Adrenal gland (tissue), 12 donors: Measurements from ENCODE around the gene ACVRL1. TPM values are rescaled to one million over a fixed set of nuclear protein-coding genes. Genes with fewer than 3 reads are reported as not detected.

ENCODE experiments used
- DNase-seq, 7 donors: peaks; one replicate each; pipeline ENCODE4 v3.0.0-alpha.2; 2019 to 2020
- H3K27ac ChIP-seq, 5 donors: fragments of 200-600 bp; sonication (generic) in 4 of 5; 1 replicate in 3 of 5; 2 replicates in 2 of 5; pipeline versions ENCODE4 v1.5.1 to v1.8.0; 2016 to 2020; ENCODE audit warnings: mild to moderate bottlenecking in 1 of 5
- H3K27me3 ChIP-seq: fragments of 200-600 bp; 2 replicates; pipeline ENCODE4 v1.8.0; 2021
- H3K36me3 ChIP-seq, 2 donors: fragments of 200-600 bp; replicated peaks in 1 of 2; 1 replicate in 1 of 2; 2 replicates in 1 of 2; pipeline versions ENCODE4 v1.5.1 to v1.8.0; 2018 to 2022
- H3K4me1 ChIP-seq, 2 donors: fragments of 200-600 bp; replicated peaks in 1 of 2; 1 replicate in 1 of 2; 2 replicates in 1 of 2; pipeline versions ENCODE4 v1.5.1 to v1.8.0; 2018 to 2021
- H3K4me3 ChIP-seq, 4 donors: fragments of 200-600 bp; sonication (generic) in 3 of 4; one replicate each; pipeline ENCODE4 v1.5.1; 2016 to 2018
- H3K9me3 ChIP-seq, 3 donors: fragments of 200-600 bp; sonication (generic) in 1 of 3; replicated peaks in 1 of 3; 1 replicate in 2 of 3; 2 replicates in 1 of 3; pipeline versions ENCODE4 v1.5.1 to v1.8.0; 2016 to 2021
- POLR2A ChIP-seq, 2 donors: fragments of 450-650 bp; IDR thresholded peaks; one replicate each; pipeline ENCODE4 v1.6.1; 2017; ENCODE audit warnings: antibody characterized with exemption in 2 of 2, mild to moderate bottlenecking in 2 of 2, moderate library complexity in 1 of 2
- WGBS, 4 donors: extraction: QIAGEN DNeasy Blood & Tissue Kit in 2 of 4; methylation state at CpG; one replicate each; pipeline versions ENCODE4 v1.1.5 to v1.1.7; 2013 to 2017; 5-methylcytosine and 5-hydroxymethylcytosine counted together
- intact Hi-C, 2 donors: fragments of 100-400 bp; cut with DNase I; formaldehyde crosslinking; loops; one replicate each; pipeline versions ENCODE4 v1.14.1 to v1.15.0; 2022 to 2023
- polyA plus RNA-seq, 3 donors: library from polyadenylated mRNA; stranded (reverse); fragments of 200-250 nt in 2 of 3; fragments of 350-450 nt in 1 of 3; fragmentation: Illumina TruSeq in 1 of 3; extraction: RNeasy Lipid Tissue Mini Kit (QIAGEN cat#74804) in 1 of 3; gene quantifications; one replicate each; pipeline ENCODE4 v1.2.3, GENCODE V29; 2013 to 2014
- total RNA-seq, 9 donors: library from RNA; depleted of rRNA in 4 of 9; stranded (reverse); fragments of >200 nt in 4 of 9; fragments of 120-200 nt in 1 of 9; fragmentation: NEBNext Ultra II Directional in 1 of 9; extraction: Animal tissue kit (Norgen Biotek cat#: 25700) in 1 of 9; gene quantifications; one replicate each; pipeline versions ENCODE4 v1.1.0 to v1.2.4, GENCODE V29; 2013 to 2023
- TF ChIP-seq, protein P1 (sequence below), 6 experiments: fragments of 450-650 bp in 4 of 6; fragments of 200-600 bp in 2 of 6; sonication (generic) in 1 of 6; IDR thresholded peaks; 1 replicate in 5 of 6; 2 replicates in 1 of 6; pipeline versions ENCODE4 v1.5.1 to v1.8.0; 2016 to 2021; ENCODE audit warnings: antibody characterized with exemption in 6 of 6, mild to moderate bottlenecking in 2 of 6, moderate library complexity in 1 of 6
- donor health status: healthy with polysubstance abuse.
- donor health status: Bipolar disorder and iron deficiency.
- donor health status: DM: yes; HTN: yes; CAD: no.
- donor health status: DM: no; HTN: no; CAD: no.
- donor health status: DM: no; HTN: no; CAD: no.
- donor health status: DM: yes; HTN: yes; CAD: no.

Gene ACVRL1
- total and polyA plus RNA-seq, 12 donors = 7.8 to 117 (median 43.7) TPM

DNA sequence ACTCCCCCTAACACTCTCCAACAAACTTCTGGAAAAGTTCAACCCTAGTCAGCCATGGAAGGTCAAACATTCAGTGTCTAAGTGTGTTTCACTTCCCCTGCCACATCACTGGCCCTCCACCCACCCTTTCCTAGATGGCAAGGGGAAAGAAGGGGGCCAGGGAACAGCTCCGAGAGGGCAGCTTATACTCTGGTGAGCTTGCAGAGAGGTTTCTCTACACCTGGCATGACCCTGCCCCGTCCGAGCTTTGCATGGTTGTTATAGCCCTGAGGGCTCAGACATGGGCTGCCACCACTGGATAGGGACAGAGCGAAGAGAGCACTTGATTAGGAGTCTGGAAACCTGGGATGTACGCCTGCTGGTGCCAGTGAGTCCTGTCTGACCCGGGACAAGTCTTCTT, 4.0 kb downstream of the ACVRL1 start:
- peaks cover 0 to 12% of the 10 kb centered on the region in 2 donors for H3K36me3 ChIP-seq
- no peak overlapping the region for H3K4me3 ChIP-seq
- intact Hi-C loops = no loop called here
- peaks cover 11 to 45% of the 10 kb centered on the region in 2 donors for H3K4me1 ChIP-seq
- WGBS, 4 donors = 64 to 78% (median 71%) methylated on average over 6 of the region's 6 CpGs
- H3K27me3 ChIP-seq = peaks cover 10% of the 10 kb centered on the region
- TF ChIP-seq, protein P1, sequence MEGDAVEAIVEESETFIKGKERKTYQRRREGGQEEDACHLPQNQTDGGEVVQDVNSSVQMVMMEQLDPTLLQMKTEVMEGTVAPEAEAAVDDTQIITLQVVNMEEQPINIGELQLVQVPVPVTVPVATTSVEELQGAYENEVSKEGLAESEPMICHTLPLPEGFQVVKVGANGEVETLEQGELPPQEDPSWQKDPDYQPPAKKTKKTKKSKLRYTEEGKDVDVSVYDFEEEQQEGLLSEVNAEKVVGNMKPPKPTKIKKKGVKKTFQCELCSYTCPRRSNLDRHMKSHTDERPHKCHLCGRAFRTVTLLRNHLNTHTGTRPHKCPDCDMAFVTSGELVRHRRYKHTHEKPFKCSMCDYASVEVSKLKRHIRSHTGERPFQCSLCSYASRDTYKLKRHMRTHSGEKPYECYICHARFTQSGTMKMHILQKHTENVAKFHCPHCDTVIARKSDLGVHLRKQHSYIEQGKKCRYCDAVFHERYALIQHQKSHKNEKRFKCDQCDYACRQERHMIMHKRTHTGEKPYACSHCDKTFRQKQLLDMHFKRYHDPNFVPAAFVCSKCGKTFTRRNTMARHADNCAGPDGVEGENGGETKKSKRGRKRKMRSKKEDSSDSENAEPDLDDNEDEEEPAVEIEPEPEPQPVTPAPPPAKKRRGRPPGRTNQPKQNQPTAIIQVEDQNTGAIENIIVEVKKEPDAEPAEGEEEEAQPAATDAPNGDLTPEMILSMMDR (IDR thresholded peaks at IDR 0.05) = no peak
- no peak for TF ChIP-seq POLR2A (IDR thresholded peaks at IDR 0.05)
- DNase-seq = no peak
- peak overlapping the region in 3 of 5 donors; percentile 37 to 78 (median 42) for H3K27ac ChIP-seq
- no peaks in the 10 kb centered on the region for H3K9me3 ChIP-seq

DNA sequence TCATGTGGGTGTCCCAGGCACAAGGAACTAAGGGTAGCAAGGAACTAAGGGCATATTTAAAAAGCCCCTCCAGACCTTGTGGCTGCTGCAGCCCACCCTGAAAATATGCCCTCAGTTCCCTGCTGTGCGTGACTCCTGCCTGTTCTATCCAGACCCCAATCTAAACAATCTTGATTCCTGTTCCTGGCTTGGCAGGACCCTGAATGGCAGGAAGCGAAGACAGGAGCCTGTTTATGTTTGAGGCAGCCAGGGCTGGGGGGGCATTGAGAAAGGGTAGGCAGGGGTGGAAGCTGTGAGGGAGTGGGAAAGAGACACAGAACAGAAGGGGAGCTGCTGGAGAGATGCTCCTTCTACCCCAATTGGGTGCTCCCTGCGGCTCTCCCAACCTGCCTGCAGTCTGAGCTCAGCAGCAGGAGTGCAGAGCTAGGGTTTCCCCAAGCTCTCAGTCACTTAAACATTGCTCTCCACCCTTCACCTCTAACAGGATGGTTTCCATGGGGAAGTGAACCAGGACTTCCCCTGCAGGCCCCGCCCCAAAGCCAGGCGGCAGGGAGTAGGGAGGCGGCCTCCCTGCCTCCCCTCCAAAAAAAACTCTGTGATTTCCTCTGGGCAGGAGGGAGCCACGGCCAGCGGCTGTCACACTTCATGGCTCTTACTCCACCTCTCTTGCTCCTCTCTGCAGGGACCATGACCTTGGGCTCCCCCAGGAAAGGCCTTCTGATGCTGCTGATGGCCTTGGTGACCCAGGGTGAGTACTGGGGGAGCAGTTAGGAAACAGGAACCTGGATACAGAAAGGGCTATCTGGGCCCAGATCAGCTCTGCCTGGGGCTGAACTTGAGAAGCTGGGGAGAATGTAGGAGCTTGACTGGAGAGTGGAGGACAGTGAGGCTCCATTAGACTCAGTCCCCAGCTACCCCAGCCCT, 4.7 kb downstream of the ACVRL1 start:
- H3K27ac ChIP-seq = peak overlapping the region in 2 of 5 donors; percentile 42 to 78
- peaks cover 0 to 15% of the 10 kb centered on the region in 2 donors for H3K36me3 ChIP-seq
- H3K27me3 ChIP-seq = peaks cover 8% of the 10 kb centered on the region
- TF ChIP-seq, protein P1 (IDR thresholded peaks at IDR 0.05) = no peak
- no peak for TF ChIP-seq POLR2A (IDR thresholded peaks at IDR 0.05)
- peak overlapping the region in 1 of 4 donors; percentile 20 for H3K4me3 ChIP-seq
- no peaks in the 10 kb centered on the region for H3K9me3 ChIP-seq
- WGBS, 4 donors = 25 to 43% (median 35%) methylated on average over 5 to 8 of the region's 8 CpGs
- H3K4me1 ChIP-seq = peaks cover 11 to 43% of the 10 kb centered on the region in 2 donors
- peak in 2 of 7 donors; percentile 33 to 44 for DNase-seq
- intact Hi-C loops = no loop called here

DNA sequence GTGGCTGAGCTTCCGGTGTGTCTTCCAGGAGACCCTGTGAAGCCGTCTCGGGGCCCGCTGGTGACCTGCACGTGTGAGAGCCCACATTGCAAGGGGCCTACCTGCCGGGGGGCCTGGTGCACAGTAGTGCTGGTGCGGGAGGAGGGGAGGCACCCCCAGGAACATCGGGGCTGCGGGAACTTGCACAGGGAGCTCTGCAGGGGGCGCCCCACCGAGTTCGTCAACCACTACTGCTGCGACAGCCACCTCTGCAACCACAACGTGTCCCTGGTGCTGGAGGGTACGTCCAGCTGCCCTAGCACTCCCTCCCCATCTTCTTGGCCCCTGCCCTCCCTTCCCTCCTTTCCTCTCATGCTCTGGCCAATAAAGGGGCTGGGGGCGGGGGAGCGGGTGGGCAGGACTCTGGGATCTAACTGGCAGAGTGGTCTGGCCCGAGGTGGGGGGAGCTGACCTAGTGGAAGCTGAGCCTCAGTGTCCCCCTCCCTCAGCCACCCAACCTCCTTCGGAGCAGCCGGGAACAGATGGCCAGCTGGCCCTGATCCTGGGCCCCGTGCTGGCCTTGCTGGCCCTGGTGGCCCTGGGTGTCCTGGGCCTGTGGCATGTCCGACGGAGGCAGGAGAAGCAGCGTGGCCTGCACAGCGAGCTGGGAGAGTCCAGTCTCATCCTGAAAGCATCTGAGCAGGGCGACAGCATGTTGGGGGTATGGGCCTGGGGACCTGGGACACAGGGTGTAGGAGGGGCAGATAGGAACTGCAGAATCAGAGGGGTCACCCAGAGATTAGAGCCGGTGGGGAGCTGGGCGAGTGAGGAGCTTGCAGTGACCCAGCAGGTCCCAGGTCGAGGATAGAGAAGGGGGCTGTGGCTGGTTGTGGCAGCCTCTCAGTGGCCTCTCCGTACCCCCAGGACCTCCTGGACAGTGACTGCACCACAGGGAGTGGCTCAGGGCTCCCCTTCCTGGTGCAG, 6.0 kb downstream of the ACVRL1 start:
- DNase-seq = peak in 1 of 7 donors; percentile 19
- TF ChIP-seq, protein P1 (IDR thresholded peaks at IDR 0.05) = no peak
- no peak for TF ChIP-seq POLR2A (IDR thresholded peaks at IDR 0.05)
- 63 to 79% (median 70%) methylated on average over 13 to 30 of the region's 30 CpGs for WGBS, 4 donors
- peaks cover 11 to 46% of the 10 kb centered on the region in 2 donors for H3K4me1 ChIP-seq
- H3K27ac ChIP-seq = peak overlapping the region in 1 of 5 donors; percentile 40
- H3K4me3 ChIP-seq = no peak overlapping the region
- peaks cover 0 to 15% of the 10 kb centered on the region in 2 donors for H3K36me3 ChIP-seq
- intact Hi-C loops = no loop called here
- no peaks in the 10 kb centered on the region for H3K9me3 ChIP-seq
- H3K27me3 ChIP-seq = no peaks in the 10 kb centered on the region
